Effector CD8-positive, alpha-beta T cell (primary cell): ENCODE results near the gene LRRC7.

Source experiments
- DNase-seq: peaks from one replicate; lab custom pipeline; 2025; lab: John Stamatoyannopoulos, UW

Gene LRRC7

GRCh38 chr1:70092526-70092925 lies 524.8 kb downstream of the LRRC7 start:
- DNase-seq, result no peak

DNA sequence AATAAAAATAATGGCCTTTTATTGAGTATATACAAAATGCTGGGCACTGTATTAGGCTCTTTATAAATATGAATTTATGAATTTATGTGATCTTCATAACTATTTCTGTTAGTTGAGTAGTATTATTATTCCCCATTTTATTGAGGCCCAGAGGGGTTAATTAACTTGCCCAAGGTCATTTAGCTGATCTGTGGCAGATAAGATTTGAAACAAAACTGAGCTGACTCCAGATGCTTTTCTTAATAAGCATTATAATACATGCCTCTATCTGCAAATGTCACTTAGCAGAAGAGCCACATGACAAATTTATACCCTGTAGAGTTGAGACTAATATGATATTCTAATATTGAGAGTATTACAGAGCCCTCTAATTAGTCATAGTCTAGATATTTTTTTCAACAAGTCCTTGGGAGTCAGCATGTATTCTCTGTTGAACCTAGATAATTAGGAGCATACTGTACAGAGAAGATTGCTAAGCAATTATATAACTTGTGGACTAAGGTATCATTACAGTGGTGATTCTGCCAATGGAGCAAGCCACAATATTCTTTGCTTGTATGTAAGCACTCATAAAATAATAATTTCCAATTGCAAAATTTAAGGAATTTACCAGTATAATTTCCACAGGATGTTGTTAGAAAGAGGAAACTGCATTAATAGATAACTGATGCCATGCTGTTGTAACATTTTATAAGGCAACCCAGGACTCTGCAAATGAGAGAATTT lies 525.7 kb downstream of the LRRC7 start:
- no peak for DNase-seq

- no peak for DNase-seq
These were observed 533.5 kb downstream of the LRRC7 start for GRCh38 chr1:70101231-70101630.

DNA sequence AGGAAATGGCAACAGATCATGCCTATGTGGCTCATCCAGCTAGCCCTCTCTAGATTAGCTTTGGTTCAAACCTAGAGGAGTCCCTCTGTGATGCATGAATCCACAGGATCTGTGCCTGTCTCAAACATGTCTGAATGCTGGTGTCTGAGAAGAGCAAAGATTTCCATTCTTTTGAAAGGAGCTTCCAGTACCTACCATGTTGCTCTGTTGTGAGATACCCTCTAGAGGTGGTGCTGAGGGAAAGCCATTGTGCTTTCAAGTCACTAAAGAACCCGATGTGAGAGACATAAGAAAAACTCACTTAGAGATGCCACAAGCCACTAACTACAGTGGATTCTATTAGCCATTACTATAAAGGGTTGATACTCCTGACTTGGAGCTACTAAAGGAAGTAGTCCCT lies 534.1 kb downstream of the LRRC7 start:
- no peak for DNase-seq

GRCh38 chr1:70103770-70104169 lies 536.0 kb downstream of the LRRC7 start:
- DNase-seq, result no peak

GRCh38 chr1:70109241-70109640 lies 541.5 kb downstream of the LRRC7 start:
- no peak for DNase-seq

DNA sequence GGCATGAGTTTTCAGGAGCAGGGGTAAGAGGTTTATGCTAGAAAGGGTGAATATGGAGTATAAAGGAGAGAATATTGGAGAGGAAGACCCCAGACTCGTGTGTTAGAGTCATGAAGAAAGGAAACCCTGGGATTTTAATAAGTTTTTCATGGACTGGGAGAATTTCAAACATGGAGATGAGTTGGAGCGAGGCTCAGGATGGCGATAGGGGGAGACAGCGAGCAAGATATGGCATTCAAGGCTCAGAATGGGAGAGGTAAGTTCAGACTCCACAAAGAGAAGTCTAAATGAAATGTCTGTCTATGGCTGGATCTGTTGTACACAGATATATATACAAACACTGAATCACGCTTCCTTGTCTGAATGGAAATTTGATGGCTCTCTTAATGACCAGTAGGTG lies 545.1 kb downstream of the LRRC7 start:
- DNase-seq, result no peak

- no peak for DNase-seq
These were observed 547.6 kb downstream of the LRRC7 start for GRCh38 chr1:70115315-70115714.

- no peak for DNase-seq
These were observed 549.3 kb downstream of the LRRC7 start for GRCh38 chr1:70117046-70117445.

DNA sequence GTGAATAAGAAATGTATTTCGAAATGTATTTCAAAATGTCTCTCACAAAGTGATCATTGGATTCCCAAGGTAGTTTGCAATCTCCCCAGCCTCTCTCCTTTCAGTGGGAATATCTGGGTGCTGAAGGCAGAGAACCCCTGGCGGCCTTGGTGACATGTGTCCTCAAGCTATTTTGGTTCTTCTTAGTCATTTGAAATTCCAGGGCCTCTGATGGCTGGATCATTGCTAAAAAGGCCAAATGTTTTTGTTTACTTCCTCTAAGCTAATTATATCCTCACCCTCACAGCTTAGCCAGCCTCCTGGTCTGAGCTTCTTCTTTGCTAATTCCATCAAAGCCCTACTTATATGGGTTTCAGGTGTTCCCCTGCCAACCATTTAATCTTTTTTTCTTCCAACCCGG lies 566.4 kb downstream of the LRRC7 start:
- no peak for DNase-seq

DNA sequence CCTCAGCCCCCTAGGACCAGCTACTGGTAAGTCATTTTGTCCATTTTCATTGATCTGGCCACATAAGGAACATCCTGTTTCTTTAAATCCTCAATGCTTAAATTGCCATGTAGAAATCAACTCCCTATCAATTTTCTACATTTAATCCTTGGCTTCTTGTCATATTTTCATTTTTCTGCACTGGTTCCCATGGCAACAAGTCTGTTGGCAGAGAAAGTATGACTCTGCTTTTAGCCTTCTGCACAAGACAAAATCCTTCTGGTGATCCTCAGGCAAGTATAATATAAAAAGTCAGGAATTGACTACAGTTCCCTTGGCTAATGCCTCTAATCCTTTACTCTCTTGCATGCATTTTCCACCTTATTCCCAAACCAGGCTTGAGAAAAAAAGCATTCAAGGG lies 572.6 kb downstream of the LRRC7 start:
- DNase-seq, result no peak

GRCh38 chr1:70140894-70141293 lies 573.2 kb downstream of the LRRC7 start:
- no peak for DNase-seq

- no peak for DNase-seq
These were observed 574.4 kb downstream of the LRRC7 start for GRCh38 chr1:70142075-70142474.

DNA sequence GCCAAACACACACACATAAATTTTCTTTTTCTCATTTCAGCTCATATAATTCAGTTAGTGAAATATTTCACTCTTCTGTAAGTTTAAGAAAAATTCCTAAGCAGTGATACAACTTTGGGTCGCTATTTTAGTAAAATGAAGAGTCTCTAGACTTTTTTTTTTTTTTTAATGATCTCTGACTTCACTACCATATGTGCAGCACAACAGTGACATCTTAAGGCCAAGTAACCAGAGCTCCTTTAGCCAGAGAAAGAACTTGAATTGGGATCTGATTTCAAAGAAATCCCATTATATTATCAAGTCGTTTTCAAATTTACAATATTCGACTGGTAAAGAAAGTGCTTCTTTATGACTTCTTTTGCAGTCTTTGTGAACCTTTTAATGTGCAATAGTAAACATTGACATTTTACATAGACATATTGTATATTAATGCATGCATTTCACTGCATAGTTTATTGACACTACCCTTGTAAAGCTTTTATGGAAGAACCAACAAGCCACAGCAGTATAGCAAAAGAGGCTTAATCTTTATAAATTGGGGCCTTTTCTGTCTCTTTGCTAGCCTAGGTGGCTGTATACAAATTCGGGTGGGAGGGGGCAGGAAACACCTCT lies 575.4 kb downstream of the LRRC7 start:
- no peak for DNase-seq

DNA sequence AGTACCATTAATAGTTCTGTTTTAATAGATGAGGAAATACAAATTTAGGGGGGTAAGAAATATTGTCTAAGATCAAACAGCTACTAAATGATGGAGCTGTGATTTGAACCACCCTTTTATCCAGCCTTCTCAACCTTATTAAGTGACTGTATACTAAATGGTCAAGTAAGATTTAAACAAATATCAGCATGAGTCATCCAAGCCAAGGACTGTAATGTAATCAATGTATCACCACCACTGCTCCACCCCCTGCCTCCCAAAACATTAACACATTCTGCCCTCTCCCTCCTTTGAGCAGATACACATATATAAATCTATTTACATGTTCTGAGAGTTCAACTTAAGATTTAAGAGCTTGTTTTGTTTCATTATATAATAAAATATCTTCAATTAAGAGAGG lies 578.8 kb downstream of the LRRC7 start:
- no peak for DNase-seq

DNA sequence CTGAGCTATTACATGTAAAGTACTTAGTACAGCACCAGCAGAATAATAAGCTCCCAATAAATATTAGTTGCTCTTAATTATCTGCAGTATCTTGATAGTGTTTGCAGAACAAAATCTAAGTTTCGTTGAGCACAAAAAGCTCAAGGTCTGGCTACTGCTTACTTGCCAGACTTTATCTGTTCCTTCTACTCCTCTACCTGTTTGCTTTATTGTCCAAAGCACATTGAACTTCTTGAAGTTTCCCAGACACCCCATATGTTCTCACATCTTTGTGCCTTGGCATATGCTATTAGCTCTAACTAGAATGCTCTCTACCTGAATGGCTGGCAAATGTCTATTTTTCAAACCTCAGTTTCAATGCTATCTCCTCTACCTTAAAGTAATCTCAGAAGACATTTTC lies 582.7 kb downstream of the LRRC7 start:
- no peak for DNase-seq

DNA sequence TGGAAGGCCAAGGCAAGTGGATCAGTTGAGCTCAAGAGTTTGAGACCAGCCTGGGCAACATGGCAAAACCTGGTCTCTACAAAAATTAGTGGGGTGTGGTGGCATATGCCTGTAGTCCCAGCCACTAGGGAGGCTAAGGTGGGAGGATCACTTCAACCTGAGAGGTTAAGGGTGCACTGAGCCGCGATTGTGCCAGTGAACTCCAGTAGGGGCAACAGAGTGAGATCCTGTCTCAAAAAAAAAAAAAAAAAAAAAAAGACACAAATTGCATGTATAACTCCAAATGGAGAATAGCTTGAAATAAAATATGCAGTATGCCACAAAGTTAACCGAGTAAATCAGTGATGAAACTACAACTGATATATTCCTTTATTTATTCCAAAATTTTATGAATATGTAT lies 586.0 kb downstream of the LRRC7 start:
- no peak for DNase-seq

GRCh38 chr1:70156529-70157120 lies 588.9 kb downstream of the LRRC7 start:
- no peak for DNase-seq

DNA sequence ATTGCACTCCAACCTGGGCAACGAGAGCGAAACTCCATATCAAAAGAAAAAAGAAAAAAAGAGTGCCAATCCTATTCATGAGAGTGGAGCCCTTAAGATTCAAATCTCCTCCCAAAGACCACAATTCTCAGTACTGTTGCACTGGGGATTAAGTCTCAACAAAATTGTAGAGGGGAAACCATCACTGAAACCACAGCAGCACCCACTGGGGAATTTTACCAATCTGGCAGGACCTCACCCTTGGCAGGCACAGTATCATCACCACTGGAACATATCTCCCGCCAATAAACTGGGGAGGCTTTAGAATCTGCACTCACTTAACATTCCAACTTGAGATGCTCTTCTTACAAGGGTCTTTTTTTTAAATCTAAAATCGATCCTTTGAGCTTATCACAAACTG lies 596.6 kb downstream of the LRRC7 start:
- no peak for DNase-seq

DNA sequence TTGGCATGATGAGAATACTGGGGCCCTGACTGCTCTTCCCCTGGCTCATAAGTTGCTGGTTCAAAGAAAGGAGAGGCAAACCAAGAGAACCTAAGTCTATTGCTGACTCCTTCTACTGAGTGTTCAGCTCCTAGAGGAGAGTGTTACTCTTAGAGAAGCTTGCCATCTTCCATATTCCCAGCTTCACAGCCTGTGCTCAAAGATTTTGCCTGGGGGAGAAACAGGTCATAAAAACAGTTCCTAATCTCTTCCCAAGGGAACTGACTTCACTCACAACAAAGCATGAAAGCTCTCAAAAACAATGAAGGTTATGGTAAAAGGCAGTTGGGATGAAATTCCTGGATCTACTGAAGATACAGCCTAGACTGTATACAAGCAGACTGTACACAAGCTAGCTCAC lies 600.6 kb downstream of the LRRC7 start:
- DNase-seq, result no peak

GRCh38 chr1:70169018-70169839 lies 601.5 kb downstream of the LRRC7 start:
- no peak for DNase-seq

GRCh38 chr1:70171512-70171911 lies 603.8 kb downstream of the LRRC7 start:
- DNase-seq, result no peak
